ENCODE results near the gene LMCD1.

- TF ChIP-seq CTCF (conservative IDR thresholded peaks at IDR 0.05; ENCODE audit: low read length) = no peak
- no peak for TF ChIP-seq EZH2phosphoT487 (IDR thresholded peaks at IDR 0.05; ENCODE audit: borderline replicate concordance, low read depth, low read length)
Observed at GRCh38 chr3:8457039-8457438, 44.6 kb upstream of the LMCD1 start.
